Measurements from ENCODE around the gene LSS. TPM values are rescaled to one million over a fixed set of nuclear protein-coding genes. Genes with fewer than 3 reads are reported as not detected.

LSS gene
- total RNA-seq, 1 donor from 2014 or later, result 57.9 TPM

DNA sequence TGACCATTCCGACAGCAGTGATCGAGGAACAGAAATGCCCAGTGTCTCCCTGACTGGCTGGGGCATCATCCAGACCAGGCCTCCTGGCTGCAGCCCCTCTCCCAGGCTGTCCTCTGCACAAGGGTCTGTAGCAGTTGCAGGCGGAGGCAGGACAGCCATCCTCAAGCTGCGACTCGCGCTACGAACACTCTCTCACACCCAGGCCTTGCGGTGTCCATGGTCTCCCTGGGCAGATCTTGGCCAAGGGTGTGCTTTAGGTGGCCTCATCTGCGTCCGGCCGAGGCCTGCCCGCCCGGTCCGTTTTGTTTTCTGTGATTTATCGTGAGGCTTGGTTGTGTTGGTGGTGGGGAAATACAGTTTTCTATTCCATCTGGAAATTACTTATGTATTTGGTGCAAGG lies 88.9 kb downstream of the LSS start:
- ATAC-seq (ENCODE audit: poor library complexity), result no peak
- intact Hi-C loops (cut with DNase I), result loop anchor here (10.0 kb wide), 1 partner anchor 115 kb away; no protein-coding TSS in a partner anchor
- DNase-seq, result no peak

DNA sequence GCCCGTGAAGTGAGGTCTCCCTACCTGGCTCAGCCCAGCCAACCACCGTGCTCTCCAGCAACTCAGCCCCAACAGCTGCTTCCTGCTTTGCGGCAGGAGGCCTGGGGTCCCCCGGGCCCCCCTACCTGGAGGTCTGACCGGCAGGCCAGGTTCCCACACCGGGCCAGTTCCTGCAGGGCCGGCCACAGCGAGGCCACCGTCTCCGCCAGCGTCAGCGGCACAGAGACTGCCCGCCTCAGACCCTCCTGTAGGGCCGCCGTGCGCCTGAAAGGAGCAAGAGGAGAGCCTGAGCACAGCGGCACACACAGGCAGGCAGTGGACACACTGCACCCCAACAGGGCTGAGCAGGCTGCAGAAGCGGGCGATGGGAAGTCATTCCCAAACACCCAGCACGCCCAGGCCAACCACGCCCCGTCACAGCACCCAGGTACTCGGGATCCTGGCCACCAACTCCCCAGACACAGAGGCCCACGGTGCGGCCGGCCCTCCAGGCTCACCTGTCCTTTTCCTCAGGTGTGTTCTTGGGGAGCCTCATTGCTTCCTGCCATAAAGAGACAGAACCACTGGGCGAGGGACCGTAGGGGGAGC lies 90.1 kb downstream of the LSS start:
- DNase-seq, result no peak
- intact Hi-C loops (cut with DNase I), result no loop called here
- ATAC-seq (ENCODE audit: poor library complexity), result no peak

Other genes with a start within 250 kb of the LSS start
- 173 TPM for gene COL6A1, start 247.0 kb downstream of the LSS start, total RNA-seq
- gene COL6A2, start 130.7 kb downstream of the LSS start, total RNA-seq, result 191 TPM
- gene FTCD, start 73.2 kb downstream of the LSS start, total RNA-seq, result 1.9 TPM
- 6.3 TPM for gene SPATC1L, start 44.3 kb downstream of the LSS start, total RNA-seq
- gene MCM3AP, start 56.8 kb upstream of the LSS start, total RNA-seq, result 57.0 TPM
- 19.2 TPM for gene YBEY, start 57.6 kb upstream of the LSS start, total RNA-seq
- 1.0 TPM for gene C21orf58, start 95.1 kb upstream of the LSS start, total RNA-seq
- gene PCNT, start 95.4 kb upstream of the LSS start, total RNA-seq, result 28.9 TPM
- 21.6 TPM for gene DIP2A, start 230.1 kb upstream of the LSS start, total RNA-seq